Body of pancreas (tissue), 4 donors: ENCODE measurements around the gene CMTM3. TPM values are rescaled to one million over a fixed set of nuclear protein-coding genes. Genes with fewer than 3 reads are reported as not detected.

Source experiments
- ATAC-seq: fragments of 150-250 bp; one replicate; pipeline ENCODE4 v1.9.1; 2016
- DNase-seq, 4 donors: peaks; one replicate each; pipeline ENCODE4 v3.0.0-alpha.2; 2019
- H3K27ac ChIP-seq, 4 donors: fragments of 200-600 bp; sonication (generic); 1 replicate in 3 of 4; 2 replicates in 1 of 4; pipeline versions ENCODE4 v1.5.1 to v1.6.1; 2016 to 2019; ENCODE audit warnings: mild to moderate bottlenecking in 1 of 4, mixed read lengths in 1 of 4, moderate library complexity in 1 of 4
- H3K27me3 ChIP-seq, 2 donors: fragments of 200-600 bp; sonication (generic); one replicate each; pipeline ENCODE4 v1.6.0; 2016; ENCODE audit warnings: mild to moderate bottlenecking in 1 of 2
- H3K36me3 ChIP-seq, 2 donors: fragments of 200-600 bp; sonication (generic); replicated peaks in 1 of 2; 2 replicates each; pipeline ENCODE4 v1.5.1; 2016; ENCODE audit warnings: low read depth in 2 of 2; ENCODE audit not compliant: insufficient read depth in 1 of 2
- H3K4me1 ChIP-seq: fragments of 200-600 bp; sonication (generic); one replicate; pipeline ENCODE4 v1.6.0; 2016
- H3K4me3 ChIP-seq, 2 donors: fragments of 200-600 bp; sonication (generic); 1 replicate in 1 of 2; 2 replicates in 1 of 2; pipeline ENCODE4 v1.5.1; 2016 to 2019
- H3K9me3 ChIP-seq, 3 donors: fragments of 200-600 bp; sonication (generic); 1 replicate in 2 of 3; 2 replicates in 1 of 3; pipeline ENCODE4 v1.5.1; 2016
- CTCF ChIP-seq, 7 experiments: fragments of 450-650 bp in 4 of 7; fragments of 200-600 bp in 3 of 7; sonication (generic) in 3 of 7; IDR thresholded peaks; one replicate each; pipeline ENCODE4 v1.5.1; 2016 to 2019; ENCODE audit warnings: antibody characterized with exemption in 7 of 7
- POLR2A ChIP-seq, 3 donors: fragments of 450-650 bp; IDR thresholded peaks; one replicate each; pipeline ENCODE4 v1.6.1; 2016; ENCODE audit warnings: antibody characterized with exemption in 3 of 3, mild to moderate bottlenecking in 2 of 3
- WGBS, 2 donors: methylation state at CpG; one replicate each; pipeline ENCODE4 v1.1.5; 2017; 5-methylcytosine and 5-hydroxymethylcytosine counted together
- intact Hi-C: fragments of 100-400 bp; cut with DNase I; formaldehyde crosslinking; loops from one replicate; pipeline ENCODE4 v1.15.1; 2023
- total RNA-seq, 2 donors: library from RNA; depleted of rRNA; stranded (reverse); fragments of >200 nt; gene quantifications; one replicate each; pipeline ENCODE4 v1.1.0, GENCODE V29; 2016

The CMTM3 gene
- total RNA-seq, 2 donors from 2014 or later = 4.3 to 6.0 TPM

- Histone ChIP-seq H3K4me1 (peaks cover 4% of the 10 kb centered on the region), H3K4me3 (no peak overlapping the region), H3K27ac (no peak overlapping the region), H3K36me3 (no peaks in the 10 kb centered on the region), H3K27me3 (no peaks in the 10 kb centered on the region), H3K9me3 (no peaks in the 10 kb centered on the region)
- 87 to 90% methylated on average over 4 of the region's 4 CpGs for WGBS, 2 donors
- TF ChIP-seq POLR2A (IDR thresholded peaks at IDR 0.05) (no peak), CTCF (IDR thresholded peaks at IDR 0.05) (no peak)
- ATAC-seq = no peak
- intact Hi-C loops = no loop called here
- DNase-seq = no peak
Measured at GRCh38 chr16:66634527-66635196, 30.2 kb downstream of the CMTM3 start.

- Histone ChIP-seq H3K27me3 (no peaks in the 10 kb centered on the region), H3K36me3 (no peaks in the 10 kb centered on the region), H3K27ac (no peak overlapping the region), H3K4me3 (no peak overlapping the region), H3K9me3 (no peaks in the 10 kb centered on the region), H3K4me1 (peaks cover 4% of the 10 kb centered on the region)
- TF ChIP-seq CTCF (IDR thresholded peaks at IDR 0.05) = no peak
- no peak for TF ChIP-seq POLR2A (IDR thresholded peaks at IDR 0.05)
- intact Hi-C loops = no loop called here
- no peak for DNase-seq
- 88 to 93% methylated on average over 2 to 6 of the region's 6 CpGs for WGBS, 2 donors
- no peak for ATAC-seq
Measured at GRCh38 chr16:66635406-66635805, 30.9 kb downstream of the CMTM3 start.

- no peaks in the 10 kb centered on the region for H3K27me3 ChIP-seq
- TF ChIP-seq POLR2A (IDR thresholded peaks at IDR 0.05) (no peak), CTCF (IDR thresholded peaks at IDR 0.05) (no peak)
- WGBS, 2 donors = 50 to 65% methylated on average over 5 of the region's 5 CpGs
- intact Hi-C loops = no loop called here
- no peak overlapping the region for H3K27ac ChIP-seq
- ATAC-seq (no peak), DNase-seq (no peak)
- no peak overlapping the region for H3K4me3 ChIP-seq
- peaks cover 4% of the 10 kb centered on the region for H3K4me1 ChIP-seq
- no peaks in the 10 kb centered on the region for H3K9me3 ChIP-seq
- H3K36me3 ChIP-seq = no peaks in the 10 kb centered on the region
Measured at GRCh38 chr16:66636199-66636598, 31.7 kb downstream of the CMTM3 start.

GRCh38 chr16:66637806-66638205, 33.3 kb downstream of the CMTM3 start:
- no peaks in the 10 kb centered on the region for H3K36me3 ChIP-seq
- H3K27me3 ChIP-seq = no peaks in the 10 kb centered on the region
- DNase-seq (no peak), ATAC-seq (no peak)
- WGBS, 2 donors = 90 to 98% methylated on average over 3 of the region's 3 CpGs
- no peaks in the 10 kb centered on the region for H3K9me3 ChIP-seq
- H3K4me3 ChIP-seq = no peak overlapping the region
- H3K27ac ChIP-seq = no peak overlapping the region
- no peak for TF ChIP-seq POLR2A (IDR thresholded peaks at IDR 0.05)
- no peak for TF ChIP-seq CTCF (IDR thresholded peaks at IDR 0.05)
- intact Hi-C loops = no loop called here
- peaks cover 14% of the 10 kb centered on the region for H3K4me1 ChIP-seq
